C4-2B (cell line): ENCODE results near the gene ADGRB3.

ENCODE experiments used
- ZFX ChIP-seq: fragments of 450-650 bp; IDR thresholded peaks from 2 replicates; pipeline ENCODE4 v1.6.1; 2017
- TF ChIP-seq, protein P1 (sequence below): fragments of 450-650 bp; conservative IDR thresholded peaks from 2 replicates; pipeline ENCODE4 v1.5.1; 2017; ENCODE audit warnings: mild to moderate bottlenecking

- TF ChIP-seq, protein P1, sequence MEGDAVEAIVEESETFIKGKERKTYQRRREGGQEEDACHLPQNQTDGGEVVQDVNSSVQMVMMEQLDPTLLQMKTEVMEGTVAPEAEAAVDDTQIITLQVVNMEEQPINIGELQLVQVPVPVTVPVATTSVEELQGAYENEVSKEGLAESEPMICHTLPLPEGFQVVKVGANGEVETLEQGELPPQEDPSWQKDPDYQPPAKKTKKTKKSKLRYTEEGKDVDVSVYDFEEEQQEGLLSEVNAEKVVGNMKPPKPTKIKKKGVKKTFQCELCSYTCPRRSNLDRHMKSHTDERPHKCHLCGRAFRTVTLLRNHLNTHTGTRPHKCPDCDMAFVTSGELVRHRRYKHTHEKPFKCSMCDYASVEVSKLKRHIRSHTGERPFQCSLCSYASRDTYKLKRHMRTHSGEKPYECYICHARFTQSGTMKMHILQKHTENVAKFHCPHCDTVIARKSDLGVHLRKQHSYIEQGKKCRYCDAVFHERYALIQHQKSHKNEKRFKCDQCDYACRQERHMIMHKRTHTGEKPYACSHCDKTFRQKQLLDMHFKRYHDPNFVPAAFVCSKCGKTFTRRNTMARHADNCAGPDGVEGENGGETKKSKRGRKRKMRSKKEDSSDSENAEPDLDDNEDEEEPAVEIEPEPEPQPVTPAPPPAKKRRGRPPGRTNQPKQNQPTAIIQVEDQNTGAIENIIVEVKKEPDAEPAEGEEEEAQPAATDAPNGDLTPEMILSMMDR, result no peak
- no peak for TF ChIP-seq ZFX
These were observed 142.9 kb downstream of the ADGRB3 start for GRCh38 chr6:68777956-68778355.
